Left lung (tissue), 10 donors: Measurements from ENCODE around the gene RFT1. TPM values are rescaled to one million over a fixed set of nuclear protein-coding genes. Genes with fewer than 3 reads are reported as not detected.

Experiments used
- ATAC-seq: fragments of 200-7000 bp; cut with Tn5 transposase; one replicate; pipeline ENCODE4 v1.9.1; 2020; ENCODE audit warnings: moderate library complexity
- DNase-seq, 4 donors: peaks; one replicate each; pipeline ENCODE4 v3.0.0-alpha.2; 2013 to 2020
- H3K27ac ChIP-seq, 2 donors: fragments of 200-600 bp; sonication (generic) in 1 of 2; one replicate each; pipeline versions ENCODE4 v1.5.0 to v1.8.0; 2020 to 2021
- H3K27me3 ChIP-seq, 2 donors: fragments of 200-600 bp; sonication (generic) in 1 of 2; one replicate each; pipeline versions ENCODE4 v1.5.0 to v1.8.0; 2020 to 2021
- H3K36me3 ChIP-seq, 2 donors: fragments of 200-600 bp; sonication (generic) in 1 of 2; one replicate each; pipeline versions ENCODE4 v1.5.0 to v1.8.0; 2020 to 2021
- H3K4me1 ChIP-seq, 2 donors: fragments of 200-600 bp; one replicate each; pipeline ENCODE4 v1.8.0; 2021
- H3K4me3 ChIP-seq, 2 donors: fragments of 200-600 bp; sonication (generic) in 1 of 2; one replicate each; pipeline versions ENCODE4 v1.5.0 to v1.8.0; 2020 to 2021; ENCODE audit warnings: mild to moderate bottlenecking in 1 of 2
- H3K9me3 ChIP-seq, 2 donors: fragments of 200-600 bp; sonication (generic) in 1 of 2; one replicate each; pipeline versions ENCODE4 v1.5.0 to v1.8.0; 2020 to 2021
- intact Hi-C, 2 donors: fragments of 100-400 bp; cut with DNase I; formaldehyde crosslinking; loops; one replicate each; pipeline versions ENCODE4 v1.11.2 to v1.14.2; 2022
- polyA plus RNA-seq, 6 donors: library from polyadenylated mRNA; unstranded; fragments of 120-200 nt; gene quantifications; one replicate each; pipeline ENCODE4 v1.2.1, GENCODE V29; 2013; ENCODE audit not compliant: insufficient read length in 6 of 6
- total RNA-seq, 2 donors: library from RNA; stranded (reverse); fragmentation: NEBNext Ultra II Directional; extraction: Animal tissue kit (Norgen Biotek cat#: 25700); gene quantifications; one replicate each; pipeline ENCODE4 v1.2.1, GENCODE V29; 2021
- TF ChIP-seq, protein P1 (sequence below), 2 donors: fragments of 200-600 bp; sonication (generic) in 1 of 2; IDR thresholded peaks; one replicate each; pipeline versions ENCODE4 v1.5.0 to v1.8.0; 2021; ENCODE audit warnings: antibody characterized with exemption in 2 of 2
- donor health status: DM: no; HTN: yes; CAD: no.
- donor health status: DM: no; HTN: no; CAD: no.

RFT1 gene
- total and polyA plus RNA-seq, 8 donors: 23.2 to 28.0 (median 24.4) TPM

GRCh38 chr3:53116956-53117355 is 13.3 kb downstream of the RFT1 start:
- Histone ChIP-seq H3K4me3 (no peak overlapping the region), H3K27me3 (no peaks in the 10 kb centered on the region), H3K36me3 (peaks cover 3 to 69% of the 10 kb centered on the region in 2 donors), H3K9me3 (no peaks in the 10 kb centered on the region), H3K27ac (no peak overlapping the region), H3K4me1 (peaks cover 0 to 25% of the 10 kb centered on the region in 2 donors)
- no peak for ATAC-seq
- TF ChIP-seq, protein P1, sequence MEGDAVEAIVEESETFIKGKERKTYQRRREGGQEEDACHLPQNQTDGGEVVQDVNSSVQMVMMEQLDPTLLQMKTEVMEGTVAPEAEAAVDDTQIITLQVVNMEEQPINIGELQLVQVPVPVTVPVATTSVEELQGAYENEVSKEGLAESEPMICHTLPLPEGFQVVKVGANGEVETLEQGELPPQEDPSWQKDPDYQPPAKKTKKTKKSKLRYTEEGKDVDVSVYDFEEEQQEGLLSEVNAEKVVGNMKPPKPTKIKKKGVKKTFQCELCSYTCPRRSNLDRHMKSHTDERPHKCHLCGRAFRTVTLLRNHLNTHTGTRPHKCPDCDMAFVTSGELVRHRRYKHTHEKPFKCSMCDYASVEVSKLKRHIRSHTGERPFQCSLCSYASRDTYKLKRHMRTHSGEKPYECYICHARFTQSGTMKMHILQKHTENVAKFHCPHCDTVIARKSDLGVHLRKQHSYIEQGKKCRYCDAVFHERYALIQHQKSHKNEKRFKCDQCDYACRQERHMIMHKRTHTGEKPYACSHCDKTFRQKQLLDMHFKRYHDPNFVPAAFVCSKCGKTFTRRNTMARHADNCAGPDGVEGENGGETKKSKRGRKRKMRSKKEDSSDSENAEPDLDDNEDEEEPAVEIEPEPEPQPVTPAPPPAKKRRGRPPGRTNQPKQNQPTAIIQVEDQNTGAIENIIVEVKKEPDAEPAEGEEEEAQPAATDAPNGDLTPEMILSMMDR (IDR thresholded peaks at IDR 0.05): no peak
- no peak for DNase-seq
- intact Hi-C loops: loop anchor here in 1 of 2 donors (5.0 kb wide), 1 partner anchor 80 kb away; no protein-coding TSS in a partner anchor

DNA sequence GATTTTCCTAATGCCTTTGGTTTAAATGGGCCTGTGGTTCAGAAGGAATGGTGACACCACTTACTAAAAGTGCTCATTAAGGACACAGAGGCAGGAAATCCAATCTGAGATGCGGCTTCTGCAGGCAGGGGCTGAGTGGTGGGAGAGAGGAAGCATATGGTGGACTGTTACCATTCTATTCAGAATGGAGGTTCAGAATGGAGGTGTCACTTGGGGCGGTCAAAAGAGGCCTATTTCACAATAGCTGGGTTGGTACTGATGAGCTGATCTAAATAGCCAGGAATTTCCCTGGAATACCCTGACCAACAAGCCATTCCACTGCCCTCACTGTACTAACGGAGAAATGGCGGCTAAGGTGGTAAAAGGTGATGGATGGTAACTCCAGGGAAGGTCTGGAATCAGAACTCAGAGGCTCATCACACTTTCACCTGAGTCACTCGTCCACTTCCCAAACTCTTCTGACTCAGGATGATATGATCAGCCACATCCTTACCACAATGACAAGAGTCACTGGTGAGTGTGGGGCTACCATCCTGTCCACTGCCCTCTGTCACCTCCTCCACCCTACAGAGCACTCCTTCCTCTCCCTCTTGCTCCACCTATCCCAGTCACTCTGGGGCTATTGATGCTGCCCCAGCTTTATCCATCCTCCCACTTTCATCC is 15.7 kb downstream of the RFT1 start:
- Histone ChIP-seq H3K27ac (peak overlapping the region in 1 of 2 donors; percentile 81), H3K36me3 (peaks cover 0 to 57% of the 10 kb centered on the region in 2 donors), H3K4me1 (peaks cover 5 to 38% of the 10 kb centered on the region in 2 donors), H3K9me3 (no peaks in the 10 kb centered on the region), H3K27me3 (no peaks in the 10 kb centered on the region), H3K4me3 (no peak overlapping the region)
- TF ChIP-seq, protein P1 (IDR thresholded peaks at IDR 0.05): no peak
- no peak for DNase-seq
- intact Hi-C loops: loop anchor here in 1 of 2 donors (5.0 kb wide), 1 partner anchor 83 kb away; no protein-coding TSS in a partner anchor
- ATAC-seq: no peak

- Histone ChIP-seq H3K4me1 (peaks cover 5 to 43% of the 10 kb centered on the region in 2 donors), H3K4me3 (no peak overlapping the region), H3K36me3 (peaks cover 0 to 56% of the 10 kb centered on the region in 2 donors), H3K27me3 (no peaks in the 10 kb centered on the region), H3K9me3 (no peaks in the 10 kb centered on the region), H3K27ac (peak overlapping the region in 1 of 2 donors; percentile 81)
- DNase-seq: peak; percentile 75 to 88 (median 78)
- TF ChIP-seq, protein P1 (IDR thresholded peaks at IDR 0.05): peak; percentile 80 to 92
- ATAC-seq: peak; percentile 84
- intact Hi-C loops: no loop called here
Measured at GRCh38 chr3:53114011-53114400, 16.2 kb downstream of the RFT1 start.

- Histone ChIP-seq H3K4me1 (peaks cover 5 to 43% of the 10 kb centered on the region in 2 donors), H3K36me3 (peaks cover 0 to 56% of the 10 kb centered on the region in 2 donors), H3K9me3 (no peaks in the 10 kb centered on the region), H3K27ac (peak overlapping the region in 1 of 2 donors; percentile 81), H3K4me3 (no peak overlapping the region), H3K27me3 (no peaks in the 10 kb centered on the region)
- intact Hi-C loops: no loop called here
- DNase-seq (no peak), ATAC-seq (no peak)
- TF ChIP-seq, protein P1 (IDR thresholded peaks at IDR 0.05): no peak
Measured at GRCh38 chr3:53113293-53114010, 16.8 kb downstream of the RFT1 start.

GRCh38 chr3:53111822-53112221 is 18.4 kb downstream of the RFT1 start:
- no peak for DNase-seq
- Histone ChIP-seq H3K4me3 (no peak overlapping the region), H3K4me1 (peaks cover 5 to 43% of the 10 kb centered on the region in 2 donors), H3K27ac (no peak overlapping the region), H3K27me3 (no peaks in the 10 kb centered on the region), H3K9me3 (no peaks in the 10 kb centered on the region), H3K36me3 (peaks cover 0 to 50% of the 10 kb centered on the region in 2 donors)
- TF ChIP-seq, protein P1 (IDR thresholded peaks at IDR 0.05): no peak
- no peak for ATAC-seq
- intact Hi-C loops: no loop called here
